Dedifferentiated amniotic fluid mesenchymal stem cell (primary cell): Measurements from ENCODE around the gene LITAFD.
"Not testable (repeated sequence)": the region's sequence is repeated elsewhere in the genome, so short reads cannot be mapped to it uniquely, and the experiment has no call there.

ENCODE experiments used
- DNase-seq: peaks from one replicate; pipeline ENCODE4 v3.0.0-alpha.2; 2016; ENCODE audit errors: extremely low spot score

LITAFD gene

GRCh38 chr16:8855972-8856371, 26.2 kb upstream of the LITAFD start:
- DNase-seq: no peak

GRCh38 chr16:8858994-8859912, 22.9 kb upstream of the LITAFD start:
- peak; percentile 9 for DNase-seq

- DNase-seq: peak; percentile 9
Observed at GRCh38 chr16:8859913-8860881, 22.0 kb upstream of the LITAFD start.

GRCh38 chr16:8861563-8862308, 20.4 kb upstream of the LITAFD start:
- peak; percentile 9 for DNase-seq

GRCh38 chr16:8862309-8863130, 19.6 kb upstream of the LITAFD start:
- DNase-seq: peak; percentile 12

GRCh38 chr16:8863594-8864424, 18.3 kb upstream of the LITAFD start:
- no peak for DNase-seq

- DNase-seq: no peak
Observed at GRCh38 chr16:8864480-8865110, 17.6 kb upstream of the LITAFD start.

GRCh38 chr16:8865145-8865882, 16.8 kb upstream of the LITAFD start:
- DNase-seq: no peak

GRCh38 chr16:8866118-8866883, 15.8 kb upstream of the LITAFD start:
- no peak for DNase-seq

GRCh38 chr16:8866884-8867215, 15.3 kb upstream of the LITAFD start:
- DNase-seq: no peak

- no peak for DNase-seq
Observed at GRCh38 chr16:8867216-8867931, 14.8 kb upstream of the LITAFD start.

- no peak for DNase-seq
Observed at GRCh38 chr16:8867932-8868415, 14.2 kb upstream of the LITAFD start.

GRCh38 chr16:8868416-8869211, 13.5 kb upstream of the LITAFD start, which contains the start of gene CARHSP1:
Gene CARHSP1 (minus strand): TSS chr16:8869006. CDS start chr16:8859328, 9,678 bp downstream.
- peak; percentile 78 for DNase-seq

GRCh38 chr16:8869212-8869987, 12.8 kb upstream of the LITAFD start:
- DNase-seq: no peak

- DNase-seq: not testable (repeated sequence)
Observed at GRCh38 chr16:8869988-8870241, 12.2 kb upstream of the LITAFD start.

- DNase-seq: no peak
Observed at GRCh38 chr16:8872071-8872470, 10.1 kb upstream of the LITAFD start.
